A549 treated with Hydrocortisone at 1 μM for 4 hours (cell line): ENCODE measurements around the gene CRYAB. TPM values are rescaled to one million over a fixed set of nuclear protein-coding genes. Genes with fewer than 3 reads are reported as not detected.

Experiments used
- total RNA-seq: library from RNA; stranded (reverse); fragments of 200-300 nt; extraction: Qiagen RNA extraction; gene quantifications from 5 replicates; pipeline ENCODE4 v1.2.3, GENCODE V29; 2022

CRYAB gene
- total RNA-seq = 12.5 to 26.6 TPM (median 14.3 TPM) in 5 replicates

GRCh38 chr11:111911563-111912401 lies at the start of gene CRYAB:
Gene CRYAB, minus strand, starts transcription at chr11:111911770. Its CDS starts 46 bp downstream, at chr11:111911724.

GRCh38 chr11:111918390-111919256 lies 7.1 kb upstream of the CRYAB start, which contains the start of gene C11orf52:
Gene C11orf52, plus strand, starts transcription at chr11:111918913. Its CDS starts 60 bp downstream, at chr11:111918973.

GRCh38 chr11:111912535-111912934 lies 965 bp upstream of the CRYAB start, which contains the start of gene HSPB2:
Gene HSPB2, plus strand, starts transcription at chr11:111912734. Its CDS starts 96 bp downstream, at chr11:111912830.

GRCh38 chr11:111878849-111879636 lies 32.5 kb downstream of the CRYAB start, which contains the start of the genes CFAP68 and FDXACB1:
Gene CFAP68, plus strand, starts transcription at chr11:111879541. Its CDS starts 20 bp downstream, at chr11:111879561.
Gene FDXACB1, minus strand, starts transcription at chr11:111879165. Its CDS starts 33 bp downstream, at chr11:111879132.

GRCh38 chr11:111870886-111871692 lies 40.5 kb downstream of the CRYAB start, which contains the start of gene ALG9:
Gene ALG9, minus strand, starts transcription at chr11:111871581. Its CDS starts 99 bp downstream, at chr11:111871482.

Other genes with a start within 250 kb of the CRYAB start
- 16.2 to 22.1 TPM (median 18.9 TPM) in 5 replicates for gene PPP2R1B, start 145.4 kb downstream of the CRYAB start, total RNA-seq
- gene ALG9, start 40.2 kb downstream of the CRYAB start, total RNA-seq = 18.2 to 21.0 TPM (median 20.2 TPM) in 5 replicates
- 1.2 to 1.9 TPM (median 1.3 TPM) in 5 replicates for gene FDXACB1, start 32.6 kb downstream of the CRYAB start, total RNA-seq
- gene CFAP68, start 32.2 kb downstream of the CRYAB start, total RNA-seq = 23.6 to 34.6 TPM (median 32.5 TPM) in 5 replicates
- gene HSPB2, start 964 bp upstream of the CRYAB start, total RNA-seq = not detected in 5 replicates
- gene C11orf52, start 7.1 kb upstream of the CRYAB start, total RNA-seq = 0.09 to 0.25 TPM (median 0.14 TPM) in 3 of 5 replicates, not detected in the others
- gene DIXDC1, start 25.6 kb upstream of the CRYAB start, total RNA-seq = 5.5 to 10.7 TPM (median 8.5 TPM) in 5 replicates
- gene DLAT, start 113.6 kb upstream of the CRYAB start, total RNA-seq = 23.6 to 37.0 TPM (median 27.7 TPM) in 5 replicates
- gene PIH1D2, start 162.2 kb upstream of the CRYAB start, total RNA-seq = 0.62 to 1.0 TPM (median 0.73 TPM) in 5 replicates
- 12.7 to 18.1 TPM (median 15.1 TPM) in 5 replicates for gene NKAPD1, start 162.5 kb upstream of the CRYAB start, total RNA-seq
- gene TIMM8B, start 175.0 kb upstream of the CRYAB start, total RNA-seq = 54.9 to 78.1 TPM (median 69.2 TPM) in 5 replicates
- gene SDHD, start 175.1 kb upstream of the CRYAB start, total RNA-seq = 63.6 to 86.1 TPM (median 66.8 TPM) in 5 replicates